Osteocyte (in vitro differentiated cells): ENCODE data around the gene GDPD5. TPM values are rescaled to one million over a fixed set of nuclear protein-coding genes. Genes with fewer than 3 reads are reported as not detected.

Source experiments
- DNase-seq: peaks from one replicate; pipeline ENCODE4 v3.0.0; 2021; ENCODE audit warnings: mixed read lengths; ENCODE audit not compliant: unreplicated experiment; ENCODE audit errors: extremely low spot score
- H3K27ac Mint-ChIP-seq: one replicate; pipeline ENCODE4 v1.8.0; 2021; ENCODE audit warnings: mild to moderate bottlenecking, mixed read lengths; ENCODE audit not compliant: unreplicated experiment
- H3K27me3 Mint-ChIP-seq: one replicate; pipeline ENCODE4 v1.8.0; 2021; ENCODE audit warnings: mixed read lengths; ENCODE audit not compliant: unreplicated experiment
- H3K36me3 Mint-ChIP-seq: one replicate; pipeline ENCODE4 v1.8.0; 2021; ENCODE audit warnings: mixed read lengths; ENCODE audit not compliant: unreplicated experiment
- H3K4me1 Mint-ChIP-seq: one replicate; pipeline ENCODE4 v1.8.0; 2021; ENCODE audit warnings: mixed read lengths; ENCODE audit not compliant: unreplicated experiment
- H3K4me3 Mint-ChIP-seq: one replicate; pipeline ENCODE4 v1.8.0; 2021; ENCODE audit warnings: mild to moderate bottlenecking, moderate library complexity, mixed read lengths; ENCODE audit not compliant: unreplicated experiment
- H3K9me3 Mint-ChIP-seq: one replicate; pipeline ENCODE4 v1.8.0; 2021; ENCODE audit warnings: mixed read lengths; ENCODE audit not compliant: unreplicated experiment
- CTCF ChIP-seq: fragments of 200-600 bp; sonication (generic); IDR thresholded peaks from 2 replicates; pipeline ENCODE4 v1.5.0; 2021; ENCODE audit warnings: antibody characterized with exemption, mild to moderate bottlenecking, moderate library complexity
- total RNA-seq: library from RNA; stranded (reverse); gene quantifications from 2 replicates; pipeline ENCODE4 v1.2.1, GENCODE V29; 2021

GDPD5 gene
- total RNA-seq, 1 donor from 2014 or later = 3.1 TPM

GRCh38 chr11:75562048-75562835 lies 36.5 kb upstream of the GDPD5 start, which contains the start of gene SERPINH1:
SERPINH1 (plus strand) TSS chr11:75562253; CDS start chr11:75566350, 4,097 bp downstream.
- no peak for TF ChIP-seq CTCF
- H3K4me1 Mint-ChIP-seq = peaks cover 72% of the 10 kb centered on the region
- peak; percentile 92 for DNase-seq
- H3K4me3 Mint-ChIP-seq = peak within 1 kb of the TSS; percentile 97
- H3K36me3 Mint-ChIP-seq = peaks cover 4% of the 10 kb centered on the region
- no peaks in the 10 kb centered on the region for H3K9me3 Mint-ChIP-seq
- peak within 1 kb of the TSS; percentile 98 for H3K27ac Mint-ChIP-seq
- no peaks in the 10 kb centered on the region for H3K27me3 Mint-ChIP-seq

DNA sequence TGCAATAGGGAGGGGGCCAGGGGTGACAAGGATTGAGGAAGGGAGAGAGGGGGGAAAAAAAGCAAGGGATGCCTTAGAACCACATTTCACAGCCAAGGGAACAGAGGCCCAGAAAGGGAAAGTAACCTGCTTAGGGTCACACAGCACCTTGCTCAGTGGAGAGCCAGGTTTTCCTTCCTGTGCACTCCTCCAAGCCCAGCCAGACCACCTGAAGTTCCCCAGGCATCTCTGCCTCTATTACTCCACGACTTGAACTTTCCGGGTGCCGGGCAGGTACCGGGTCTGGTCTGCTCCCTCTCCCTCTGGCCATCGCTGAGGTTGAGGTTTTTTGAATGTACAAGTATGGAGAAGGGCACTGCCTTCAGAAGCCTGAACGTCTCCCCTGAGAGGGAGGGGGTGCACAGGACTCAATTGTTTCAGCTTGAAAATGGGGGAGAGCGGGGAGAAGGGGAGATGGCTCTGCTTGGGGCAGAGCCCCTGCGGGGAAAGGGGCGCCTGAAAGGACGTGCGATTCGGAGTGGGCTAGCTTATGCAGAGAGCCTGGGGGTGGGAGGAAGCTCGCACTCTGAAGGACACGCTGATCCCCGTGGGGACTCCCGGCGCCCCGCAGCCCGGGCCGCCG lies 35.8 kb upstream of the GDPD5 start:
- peaks cover 71% of the 10 kb centered on the region for H3K4me1 Mint-ChIP-seq
- peak overlapping the region; percentile 98 for H3K27ac Mint-ChIP-seq
- TF ChIP-seq CTCF = no peak
- peak overlapping the region; percentile 97 for H3K4me3 Mint-ChIP-seq
- H3K9me3 Mint-ChIP-seq = no peaks in the 10 kb centered on the region
- no peaks in the 10 kb centered on the region for H3K27me3 Mint-ChIP-seq
- H3K36me3 Mint-ChIP-seq = peaks cover 4% of the 10 kb centered on the region
- DNase-seq = no peak

- no peak for DNase-seq
- peak overlapping the region; percentile 60 for H3K4me3 Mint-ChIP-seq
- no peaks in the 10 kb centered on the region for H3K9me3 Mint-ChIP-seq
- peaks cover 4% of the 10 kb centered on the region for H3K36me3 Mint-ChIP-seq
- no peak for TF ChIP-seq CTCF
- no peaks in the 10 kb centered on the region for H3K27me3 Mint-ChIP-seq
- H3K4me1 Mint-ChIP-seq = peaks cover 66% of the 10 kb centered on the region
- H3K27ac Mint-ChIP-seq = peak overlapping the region; percentile 98
Measured at GRCh38 chr11:75560644-75561043, 34.9 kb upstream of the GDPD5 start.

GRCh38 chr11:75558939-75559843 lies 33.5 kb upstream of the GDPD5 start:
- no peak for TF ChIP-seq CTCF
- H3K4me3 Mint-ChIP-seq = peak overlapping the region; percentile 38
- no peak for DNase-seq
- no peaks in the 10 kb centered on the region for H3K27me3 Mint-ChIP-seq
- peaks cover 63% of the 10 kb centered on the region for H3K4me1 Mint-ChIP-seq
- no peaks in the 10 kb centered on the region for H3K9me3 Mint-ChIP-seq
- H3K27ac Mint-ChIP-seq = peak overlapping the region; percentile 98
- H3K36me3 Mint-ChIP-seq = peaks cover 4% of the 10 kb centered on the region
